Measurements from ENCODE around the gene LDHB.

- TF ChIP-seq SRF (IDR thresholded peaks at IDR 0.05; ENCODE audit: low read depth) (no peak), CTCF (IDR thresholded peaks at IDR 0.05 in 2 of 3, conservative IDR thresholded peaks at IDR 0.05 in 1 of 3; ENCODE audit: borderline replicate concordance in 1 of 3, insufficient read depth in 1 of 3, low read depth in 2 of 3, low read length in 2 of 3) (no peak), EGR1 (IDR thresholded peaks at IDR 0.05; ENCODE audit: low read depth) (no peak), POLR2AphosphoS5 (IDR thresholded peaks at IDR 0.05; ENCODE audit: low read depth, low read length) (no peak), ZNF274 (IDR thresholded peaks at IDR 0.05; ENCODE audit: low read depth, low read length) (no peak), FOSL1 (IDR thresholded peaks at IDR 0.05; ENCODE audit: low read depth) (no peak), SIN3A (IDR thresholded peaks at IDR 0.05; ENCODE audit: low read depth) (no peak), POLR2A (IDR thresholded peaks at IDR 0.05; ENCODE audit: borderline replicate concordance, extremely low read depth, insufficient read depth, insufficient read length) (no peak), CBX3 (IDR thresholded peaks at IDR 0.05; ENCODE audit: low read depth) (no peak), EZH2phosphoT487 (IDR thresholded peaks at IDR 0.05; ENCODE audit: borderline replicate concordance) (no peak), EZH2 (IDR thresholded peaks at IDR 0.05) (no peak), RAD21 (IDR thresholded peaks at IDR 0.05; ENCODE audit: low read depth) (no peak)
- TF ChIP-seq, protein P1, sequence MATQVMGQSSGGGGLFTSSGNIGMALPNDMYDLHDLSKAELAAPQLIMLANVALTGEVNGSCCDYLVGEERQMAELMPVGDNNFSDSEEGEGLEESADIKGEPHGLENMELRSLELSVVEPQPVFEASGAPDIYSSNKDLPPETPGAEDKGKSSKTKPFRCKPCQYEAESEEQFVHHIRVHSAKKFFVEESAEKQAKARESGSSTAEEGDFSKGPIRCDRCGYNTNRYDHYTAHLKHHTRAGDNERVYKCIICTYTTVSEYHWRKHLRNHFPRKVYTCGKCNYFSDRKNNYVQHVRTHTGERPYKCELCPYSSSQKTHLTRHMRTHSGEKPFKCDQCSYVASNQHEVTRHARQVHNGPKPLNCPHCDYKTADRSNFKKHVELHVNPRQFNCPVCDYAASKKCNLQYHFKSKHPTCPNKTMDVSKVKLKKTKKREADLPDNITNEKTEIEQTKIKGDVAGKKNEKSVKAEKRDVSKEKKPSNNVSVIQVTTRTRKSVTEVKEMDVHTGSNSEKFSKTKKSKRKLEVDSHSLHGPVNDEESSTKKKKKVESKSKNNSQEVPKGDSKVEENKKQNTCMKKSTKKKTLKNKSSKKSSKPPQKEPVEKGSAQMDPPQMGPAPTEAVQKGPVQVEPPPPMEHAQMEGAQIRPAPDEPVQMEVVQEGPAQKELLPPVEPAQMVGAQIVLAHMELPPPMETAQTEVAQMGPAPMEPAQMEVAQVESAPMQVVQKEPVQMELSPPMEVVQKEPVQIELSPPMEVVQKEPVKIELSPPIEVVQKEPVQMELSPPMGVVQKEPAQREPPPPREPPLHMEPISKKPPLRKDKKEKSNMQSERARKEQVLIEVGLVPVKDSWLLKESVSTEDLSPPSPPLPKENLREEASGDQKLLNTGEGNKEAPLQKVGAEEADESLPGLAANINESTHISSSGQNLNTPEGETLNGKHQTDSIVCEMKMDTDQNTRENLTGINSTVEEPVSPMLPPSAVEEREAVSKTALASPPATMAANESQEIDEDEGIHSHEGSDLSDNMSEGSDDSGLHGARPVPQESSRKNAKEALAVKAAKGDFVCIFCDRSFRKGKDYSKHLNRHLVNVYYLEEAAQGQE (IDR thresholded peaks at IDR 0.05; ENCODE audit: low read depth): no peak
Observed at GRCh38 chr12:21617030-21617429, 40.6 kb downstream of the LDHB start.

All from HCT116 (cell line).